Measurements from ENCODE around the gene ACAP3.

Gene ACAP3

GRCh38 chr1:1244192-1244811 lies 63.4 kb downstream of the ACAP3 start:
- no peak for DNase-seq (ENCODE audit: low spot score)

- DNase-seq (ENCODE audit: low spot score), result no peak
These were observed 63.9 kb downstream of the ACAP3 start for GRCh38 chr1:1243807-1244191.

- no peak for DNase-seq (ENCODE audit: low spot score)
These were observed 64.5 kb downstream of the ACAP3 start for GRCh38 chr1:1243266-1243660.

- no peak for DNase-seq (ENCODE audit: low spot score)
These were observed 65.1 kb downstream of the ACAP3 start for GRCh38 chr1:1242461-1243265.

All from activated CD4-positive, alpha-beta T cell treated with anti-CD3 and anti-CD28 coated beads, Interleukin-2, Interleukin-4, amounts not matched to agents 100 ng/mL and 50 ng/mL, durations not matched to agents 16 hours and 8 hours (primary cell).